GM18517 (cell line): Measurements from ENCODE around the gene NIN.

ENCODE experiments used
- ATAC-seq: cut with Tn5 transposase; IDR thresholded peaks from one replicate; pipeline ENCODE4 v1.9.1; 2021; ENCODE audit warnings: mild to moderate bottlenecking, moderate library complexity; ENCODE audit not compliant: unreplicated experiment

Gene NIN

GRCh38 chr14:50830932-50831725 is at the start of gene NIN:
Gene NIN (minus strand): TSS chr14:50831162. CDS start chr14:50822056, 9,106 bp downstream.
- peak; percentile 57 for ATAC-seq

- peak; percentile 92 for ATAC-seq
Observed at GRCh38 chr14:50875359-50876070, 44.6 kb upstream of the NIN start.

GRCh38 chr14:50874757-50875156 is 43.8 kb upstream of the NIN start:
- no peak for ATAC-seq

- no peak for ATAC-seq
Observed at GRCh38 chr14:50871914-50872732, 41.2 kb upstream of the NIN start, which contains the start of gene ABHD12B. Gene ABHD12B (plus strand): TSS chr14:50872053. CDS start chr14:50872175, 122 bp downstream.

GRCh38 chr14:50871228-50871627 is 40.3 kb upstream of the NIN start:
- no peak for ATAC-seq

GRCh38 chr14:50865391-50866076 is 34.6 kb upstream of the NIN start:
- no peak for ATAC-seq

- no peak for ATAC-seq
Observed at GRCh38 chr14:50864946-50865345, 34.0 kb upstream of the NIN start.

- no peak for ATAC-seq
Observed at GRCh38 chr14:50864237-50864636, 33.3 kb upstream of the NIN start.

- no peak for ATAC-seq
Observed at GRCh38 chr14:50862036-50862570, 31.1 kb upstream of the NIN start.

GRCh38 chr14:50860478-50861086 is 29.6 kb upstream of the NIN start:
- ATAC-seq = no peak

- ATAC-seq = no peak
Observed at GRCh38 chr14:50859296-50859624, 28.3 kb upstream of the NIN start.

- no peak for ATAC-seq
Observed at GRCh38 chr14:50856660-50857059, 25.7 kb upstream of the NIN start.

GRCh38 chr14:50855558-50855957 is 24.6 kb upstream of the NIN start:
- ATAC-seq = no peak

- no peak for ATAC-seq
Observed at GRCh38 chr14:50854521-50854920, 23.6 kb upstream of the NIN start.

GRCh38 chr14:50853891-50854290 is 22.9 kb upstream of the NIN start:
- ATAC-seq = no peak

GRCh38 chr14:50846226-50846880 is 15.4 kb upstream of the NIN start:
- ATAC-seq = no peak

GRCh38 chr14:50845166-50845565 is 14.2 kb upstream of the NIN start:
- no peak for ATAC-seq

GRCh38 chr14:50844391-50844790 is 13.4 kb upstream of the NIN start:
- ATAC-seq = no peak

- no peak for ATAC-seq
Observed at GRCh38 chr14:50839691-50840090, 8.7 kb upstream of the NIN start.

GRCh38 chr14:50839048-50839447 is 8.1 kb upstream of the NIN start:
- peak; percentile 57 for ATAC-seq
